Bone marrow (tissue), 2 donors: ENCODE data around the gene DUSP21.
A peak's percentile ranks its signal among the peaks of the same experiment; 100 is the strongest.
"Not testable (repeated sequence)": the region's sequence is repeated elsewhere in the genome, so short reads cannot be mapped to it uniquely, and the experiment has no call there.

ENCODE experiments used
- DNase-seq, 2 donors: peaks; one replicate each; lab custom pipeline; 2025; lab: John Stamatoyannopoulos, UW

DUSP21 gene

GRCh38 chrX:44843753-44844152 lies at the start of gene DUSP21:
Gene DUSP21 (plus strand): TSS chrX:44844021. CDS start chrX:44844133, 112 bp downstream.
- no peak for DNase-seq

GRCh38 chrX:44795945-44796450 lies 47.8 kb upstream of the DUSP21 start:
- no peak for DNase-seq

GRCh38 chrX:44802613-44803012 lies 41.2 kb upstream of the DUSP21 start:
- DNase-seq: no peak

GRCh38 chrX:44815681-44816080 lies 28.1 kb upstream of the DUSP21 start:
- DNase-seq: no peak

GRCh38 chrX:44816367-44816766 lies 27.5 kb upstream of the DUSP21 start:
- DNase-seq: no peak

- DNase-seq: no peak
Measured at GRCh38 chrX:44817029-44817428, 26.8 kb upstream of the DUSP21 start.

- DNase-seq: no peak
Measured at GRCh38 chrX:44822601-44823000, 21.2 kb upstream of the DUSP21 start.

- DNase-seq: not testable (repeated sequence)
Measured at GRCh38 chrX:44823193-44823592, 20.6 kb upstream of the DUSP21 start.

GRCh38 chrX:44828008-44828605 lies 15.7 kb upstream of the DUSP21 start:
- no peak for DNase-seq

GRCh38 chrX:44829832-44830231 lies 14.0 kb upstream of the DUSP21 start:
- no peak for DNase-seq

- no peak for DNase-seq
Measured at GRCh38 chrX:44842550-44843317, 1.1 kb upstream of the DUSP21 start.

- no peak for DNase-seq
Measured at GRCh38 chrX:44843318-44843702, 511 bp upstream of the DUSP21 start.

- DNase-seq: no peak
Measured at GRCh38 chrX:44844204-44844603, 383 bp downstream of the DUSP21 start.

- DNase-seq: not testable (repeated sequence)
Measured at GRCh38 chrX:44850891-44851290, 7.1 kb downstream of the DUSP21 start.

- DNase-seq: no peak
Measured at GRCh38 chrX:44871114-44871645, 27.4 kb downstream of the DUSP21 start.

GRCh38 chrX:44871931-44872820 lies 28.4 kb downstream of the DUSP21 start:
- DNase-seq: peak in 1 of 2 donors; percentile 31

- DNase-seq: peak; percentile 71 to 87
Measured at GRCh38 chrX:44872821-44873414, 29.1 kb downstream of the DUSP21 start, which contains the start of gene KDM6A. Gene KDM6A (plus strand): TSS chrX:44873188. CDS start chrX:44873552, 364 bp downstream.

- peak in 1 of 2 donors; percentile 53 for DNase-seq
Measured at GRCh38 chrX:44873415-44874276, 29.8 kb downstream of the DUSP21 start.

GRCh38 chrX:44874420-44875184 lies 30.8 kb downstream of the DUSP21 start:
- no peak for DNase-seq

GRCh38 chrX:44875185-44875489 lies 31.3 kb downstream of the DUSP21 start:
- DNase-seq: no peak
